Peyer's patch (tissue), 4 donors: ENCODE measurements around the gene NUMA1.

Source experiments
- CTCF ChIP-seq, 6 experiments: fragments of 450-650 bp in 4 of 6; fragments of 200-600 bp in 2 of 6; sonication (generic) in 1 of 6; IDR thresholded peaks; one replicate each; pipeline ENCODE4 v1.5.1; 2017 to 2019; ENCODE audit warnings: antibody characterized with exemption in 6 of 6, mild to moderate bottlenecking in 3 of 6, moderate library complexity in 1 of 6
- POLR2A ChIP-seq, 2 donors: fragments of 450-650 bp; IDR thresholded peaks; one replicate each; pipeline ENCODE4 v1.5.1; 2017; ENCODE audit warnings: antibody characterized with exemption in 2 of 2, mild to moderate bottlenecking in 2 of 2, moderate library complexity in 2 of 2

- TF ChIP-seq POLR2A (IDR thresholded peaks at IDR 0.05): no peak
- no peak for TF ChIP-seq CTCF (IDR thresholded peaks at IDR 0.05)
Measured at GRCh38 chr11:71998061-71998460, 82.3 kb downstream of the NUMA1 start.
